CD4-positive, alpha-beta T cell (primary cell): ENCODE data around the gene SMTNL1. TPM values are rescaled to one million over a fixed set of nuclear protein-coding genes. Genes with fewer than 3 reads are reported as not detected.

Source experiments
- ATAC-seq: fragments of 200-7000 bp; cut with Tn5 transposase; one replicate; pipeline ENCODE4 v1.10.0; 2022; ENCODE audit warnings: mild to moderate bottlenecking; ENCODE audit not compliant: poor library complexity
- CTCF ChIA-PET: fragments of 350-600 bp; sonication (Branson Sonifier 250); formaldehyde crosslinking; loops from one replicate; lab custom pipeline; 2021; ENCODE audit warnings: antibody characterized with exemption, inconsistent platforms; lab: Charles Lee
- POLR2A ChIA-PET: fragments of 350-600 bp; sonication (Branson Sonifier 250); formaldehyde crosslinking; loops from one replicate; lab custom pipeline; 2021; ENCODE audit warnings: antibody characterized with exemption, inconsistent platforms; lab: Charles Lee
- DNase-seq, 14 experiments: peaks; one replicate each; pipeline ENCODE4 v3.0.0-alpha.2; 2013 to 2020; ENCODE audit warnings: mixed read lengths in 2 of 14
- H3K27ac ChIP-seq, 2 donors: one replicate each; pipeline versions ENCODE4 v1.5.1 to v1.7.0; 2013; ENCODE audit warnings: low read length in 2 of 2, low read depth in 1 of 2, mild to moderate bottlenecking in 1 of 2
- H3K27me3 ChIP-seq, 2 experiments: 1 replicate in 1 of 2; 2 replicates in 1 of 2; pipeline versions ENCODE4 v1.6.1 to v1.7.0; 2013; ENCODE audit warnings: low read length in 2 of 2, control low read depth in 1 of 2, mild to moderate bottlenecking in 1 of 2, moderate library complexity in 1 of 2; ENCODE audit not compliant: insufficient read depth in 2 of 2, control insufficient read depth in 1 of 2
- H3K36me3 ChIP-seq: one replicate; pipeline ENCODE4 v1.6.1; 2013; ENCODE audit warnings: low read length, control low read depth; ENCODE audit not compliant: insufficient read depth
- H3K4me1 ChIP-seq: one replicate; pipeline ENCODE4 v1.6.1; 2013; ENCODE audit warnings: low read length, control low read depth; ENCODE audit not compliant: insufficient read depth
- H3K4me3 ChIP-seq: one replicate; pipeline ENCODE4 v1.5.1; 2013; ENCODE audit warnings: mild to moderate bottlenecking, low read length, moderate library complexity
- H3K9me3 ChIP-seq, 2 experiments: 1 replicate in 1 of 2; 2 replicates in 1 of 2; pipeline versions ENCODE4 v1.6.1 to v1.7.0; 2013; ENCODE audit warnings: low read length in 2 of 2, mild to moderate bottlenecking in 2 of 2, control low read depth in 1 of 2, moderate library complexity in 1 of 2; ENCODE audit not compliant: control insufficient read depth in 1 of 2, insufficient read depth in 1 of 2
- H3K27ac Mint-ChIP-seq: one replicate; pipeline ENCODE4 v1.8.0; 2020; ENCODE audit warnings: mixed read lengths
- H3K27me3 Mint-ChIP-seq: one replicate; pipeline ENCODE4 v1.8.0; 2021; ENCODE audit warnings: mixed read lengths
- H3K36me3 Mint-ChIP-seq: one replicate; pipeline ENCODE4 v1.8.0; 2021; ENCODE audit warnings: low read depth, mixed read lengths
- H3K4me1 Mint-ChIP-seq: one replicate; pipeline ENCODE4 v1.8.0; 2021; ENCODE audit warnings: low read depth, mixed read lengths
- H3K4me3 Mint-ChIP-seq: one replicate; pipeline ENCODE4 v1.8.0; 2020; ENCODE audit warnings: mild to moderate bottlenecking, mixed read lengths
- H3K9me3 Mint-ChIP-seq: one replicate; pipeline ENCODE4 v1.8.0; 2020; ENCODE audit warnings: mixed read lengths
- CTCF ChIP-seq: fragments of 200-600 bp; IDR thresholded peaks from one replicate; pipeline ENCODE4 v1.8.0; 2022; ENCODE audit warnings: antibody characterized with exemption, mild to moderate bottlenecking
- intact Hi-C, 2 experiments: fragments of 100-400 bp; cut with DNase I in 1 of 2; cut with micrococcal nuclease in 1 of 2; formaldehyde crosslinking; loops; one replicate each; pipeline versions ENCODE4 v1.15.1 to v1.9.0; 2023 to 2025; cut with DNase I, micrococcal nuclease
- total RNA-seq, 174 experiments: library from RNA in 2 of 174; stranded (reverse) in 2 of 174; gene quantifications; one replicate each; pipeline ENCODE4 v1.2.3 and lab custom pipeline; 2021 to 2026

Gene SMTNL1
- total RNA-seq, 2 experiments from 2014 or later, result not detected

DNA sequence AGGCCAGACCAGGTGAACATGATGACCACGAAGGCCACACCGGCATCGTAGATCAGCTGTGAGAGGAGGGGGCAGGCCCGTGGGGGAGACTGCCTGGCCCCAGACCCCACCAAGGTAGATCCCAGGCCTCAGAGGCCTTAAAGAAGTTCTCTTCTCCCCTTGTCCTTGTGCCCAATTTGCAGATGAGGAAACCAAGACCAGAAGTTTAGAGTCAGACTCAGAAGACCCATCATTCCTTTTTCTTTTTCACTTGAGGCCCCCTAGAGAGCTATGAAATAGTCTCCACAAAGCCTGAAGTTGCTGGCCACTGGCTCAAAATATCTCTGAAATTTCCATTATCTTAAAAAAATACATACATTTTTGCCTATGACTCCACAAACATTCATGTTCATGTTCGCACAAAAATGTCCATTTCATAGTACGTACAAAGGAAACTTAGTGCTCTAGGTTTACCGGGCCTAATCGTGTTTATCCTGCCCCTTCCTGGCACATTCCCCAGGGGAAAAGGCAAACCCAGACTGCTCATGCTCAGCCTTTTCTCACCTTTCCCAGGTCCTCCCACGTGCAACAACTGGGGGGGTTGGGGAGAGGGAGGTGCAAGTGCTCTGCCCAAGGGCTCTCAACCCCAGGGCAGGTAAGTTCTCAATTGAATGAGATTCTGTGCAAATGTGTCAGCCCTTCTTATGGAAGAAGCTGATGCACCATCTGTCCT is 41.1 kb upstream of the SMTNL1 start:
- Mint-ChIP-seq H3K27ac (no peak overlapping the region), H3K9me3 (no peaks in the 10 kb centered on the region), H3K4me1 (no peaks in the 10 kb centered on the region), H3K4me3 (no peak overlapping the region), H3K36me3 (peaks cover 10% of the 10 kb centered on the region), H3K27me3 (no peaks in the 10 kb centered on the region)
- Histone ChIP-seq H3K36me3 (peaks cover 32% of the 10 kb centered on the region), H3K4me3 (no peak overlapping the region), H3K9me3 (no peaks in the 10 kb centered on the region), H3K27me3 (no peaks in the 10 kb centered on the region), H3K4me1 (peaks cover 4% of the 10 kb centered on the region), H3K27ac (no peak overlapping the region)
- intact Hi-C loops, result no loop called here
- CTCF ChIA-PET, result interaction anchor here (1.7 to 6.0 kb wide), 2 partner anchors 31 kb away, joined by 6 to 130 read pairs; partner anchors contain the start of gene TIMM10
- POLR2A ChIA-PET, result no interaction called here
- no peak for TF ChIP-seq CTCF
- DNase-seq, result no peak
- no peak for ATAC-seq

DNA sequence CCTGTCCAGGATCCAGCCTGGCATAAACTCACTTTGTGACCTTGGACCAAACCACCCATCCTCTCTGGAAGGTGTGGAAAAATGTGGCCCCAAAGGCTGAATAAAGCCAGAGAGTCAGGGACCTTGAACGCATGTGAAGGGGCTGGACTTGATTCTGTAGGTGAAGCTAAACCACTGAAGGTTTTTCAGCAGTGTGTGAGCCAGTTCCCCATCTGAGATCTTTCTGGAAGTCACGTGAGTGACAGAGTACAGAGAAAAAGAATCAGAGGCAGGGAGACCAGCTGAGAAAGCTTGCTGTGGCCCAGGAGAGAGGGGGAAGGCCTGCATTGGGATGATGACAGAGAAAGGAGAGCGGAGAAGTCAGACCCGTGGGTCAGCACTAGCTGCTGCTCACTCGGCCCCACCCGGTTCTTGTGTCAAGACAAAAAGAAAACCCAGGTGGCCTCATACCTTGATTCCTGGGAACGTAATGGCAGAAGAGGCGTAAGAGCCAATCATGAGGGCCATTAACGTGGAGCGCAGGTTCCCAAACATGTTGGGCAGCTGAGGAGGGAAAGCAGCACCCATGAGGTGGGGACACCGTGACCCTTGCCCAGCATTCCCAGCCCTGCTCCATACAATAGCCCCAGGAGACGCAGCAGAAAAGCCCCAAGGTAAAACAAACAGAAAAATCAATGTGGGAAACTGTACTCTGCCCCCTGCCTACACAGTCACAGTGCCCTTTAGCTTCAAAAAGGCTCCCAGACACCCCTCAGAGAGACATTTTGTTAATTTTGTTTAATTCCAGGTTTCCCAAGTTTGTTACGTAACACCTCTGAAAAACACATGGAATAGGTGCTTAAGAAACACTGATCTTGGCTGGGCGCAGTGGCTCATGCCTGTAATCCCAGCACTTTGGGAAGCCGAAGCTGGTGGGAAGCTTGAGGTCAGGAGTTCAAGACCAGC is 39.8 kb upstream of the SMTNL1 start:
- ATAC-seq (no peak), DNase-seq (no peak)
- H3K27me3 Mint-ChIP-seq, result no peaks in the 10 kb centered on the region
- H3K36me3 Mint-ChIP-seq, result peaks cover 16% of the 10 kb centered on the region
- peaks cover 4% of the 10 kb centered on the region for H3K4me1 ChIP-seq
- no peak overlapping the region for H3K4me3 ChIP-seq
- CTCF ChIA-PET, result interaction anchor here (1.7 kb wide), 1 partner anchor 29 kb away, joined by 6 read pairs; no protein-coding TSS in a partner anchor
- H3K9me3 ChIP-seq, result no peaks in the 10 kb centered on the region
- no peak overlapping the region for H3K4me3 Mint-ChIP-seq
- H3K27ac Mint-ChIP-seq, result no peak overlapping the region
- intact Hi-C loops, result no loop called here
- H3K36me3 ChIP-seq, result peaks cover 35% of the 10 kb centered on the region
- H3K27ac ChIP-seq, result no peak overlapping the region
- H3K4me1 Mint-ChIP-seq, result no peaks in the 10 kb centered on the region
- no peak for TF ChIP-seq CTCF
- POLR2A ChIA-PET, result interaction anchor here (1.0 kb wide), 1 partner anchor 30 kb away, joined by 3 read pairs; no protein-coding TSS in a partner anchor
- H3K27me3 ChIP-seq, result no peaks in the 10 kb centered on the region
- no peaks in the 10 kb centered on the region for H3K9me3 Mint-ChIP-seq

DNA sequence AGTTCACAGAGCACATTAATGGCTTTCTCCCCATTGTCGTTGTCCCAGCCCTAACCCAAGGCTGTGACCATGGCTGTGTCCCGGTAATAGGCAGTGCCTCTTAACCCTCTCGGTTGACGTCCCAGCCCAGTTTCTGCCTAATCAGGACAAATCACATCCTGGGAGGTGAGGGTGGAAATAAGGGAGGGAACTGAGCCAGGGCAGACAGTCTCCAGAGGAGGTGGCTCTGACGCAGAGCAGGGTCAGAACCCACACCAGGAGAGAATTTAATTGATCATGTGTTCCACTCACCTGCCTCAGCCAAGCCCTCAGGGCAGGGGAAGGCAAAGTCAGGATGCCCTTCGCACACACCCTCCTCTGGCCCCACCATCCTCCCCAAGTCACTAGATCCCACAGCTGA is 38.9 kb upstream of the SMTNL1 start:
- H3K36me3 Mint-ChIP-seq, result peaks cover 16% of the 10 kb centered on the region
- ATAC-seq (no peak), DNase-seq (no peak)
- H3K4me3 Mint-ChIP-seq, result no peak overlapping the region
- no peaks in the 10 kb centered on the region for H3K27me3 Mint-ChIP-seq
- TF ChIP-seq CTCF, result no peak
- H3K27ac Mint-ChIP-seq, result no peak overlapping the region
- ChIA-PET POLR2A (no interaction called here), CTCF (no interaction called here)
- H3K9me3 Mint-ChIP-seq, result no peaks in the 10 kb centered on the region
- Histone ChIP-seq H3K9me3 (no peaks in the 10 kb centered on the region), H3K36me3 (peaks cover 35% of the 10 kb centered on the region), H3K27ac (no peak overlapping the region), H3K4me1 (peaks cover 3% of the 10 kb centered on the region), H3K4me3 (no peak overlapping the region), H3K27me3 (no peaks in the 10 kb centered on the region)
- intact Hi-C loops, result no loop called here
- no peaks in the 10 kb centered on the region for H3K4me1 Mint-ChIP-seq
